ENCODE data around the gene REXO5. TPM values are rescaled to one million over a fixed set of nuclear protein-coding genes. Genes with fewer than 3 reads are reported as not detected.

REXO5 gene
- polyA plus RNA-seq, 2 donors, result 1.4 to 1.5 TPM

DNA sequence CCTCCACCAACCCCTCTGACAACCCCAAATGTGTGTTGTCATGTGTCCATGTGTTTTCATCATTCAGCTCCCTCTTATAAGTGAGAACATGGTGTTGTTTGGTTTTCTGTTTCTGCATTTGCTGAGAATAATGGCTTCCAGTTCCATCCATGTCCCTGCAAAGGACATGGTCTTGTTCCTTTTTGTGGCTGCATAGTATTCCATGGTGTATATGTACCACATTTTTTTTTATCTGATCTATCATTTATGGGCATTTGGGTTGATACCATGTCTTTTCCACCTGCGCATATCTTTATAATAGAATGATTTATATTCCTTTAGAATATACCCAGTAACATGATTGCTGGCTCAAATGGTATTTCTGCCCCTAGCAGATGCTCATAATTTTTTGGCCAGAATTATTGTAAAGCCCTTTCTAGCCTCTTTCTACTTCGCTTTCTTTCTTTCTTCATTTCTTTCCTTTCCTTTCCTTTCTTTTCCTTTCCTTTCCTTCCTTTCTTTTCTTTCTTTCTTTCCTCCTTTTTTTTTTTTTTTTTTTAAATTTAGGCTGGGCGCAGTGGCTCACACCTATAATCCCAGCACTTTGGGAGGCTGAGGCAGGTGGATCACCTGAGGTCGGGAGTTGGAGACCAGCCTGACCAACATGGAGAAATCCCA is 12.7 kb downstream of the REXO5 start:
- Histone ChIP-seq H3K9me3 (ENCODE audit: control insufficient read depth in 2 of 2, insufficient read depth in 1 of 2, low read depth in 1 of 2, low read length in 1 of 2) (no peaks in the 10 kb centered on the region), H3K4me1 (ENCODE audit: control insufficient read depth in 2 of 2, insufficient read depth in 2 of 2, low read length in 1 of 2) (no peaks in the 10 kb centered on the region), H3K4me3 (ENCODE audit: low read depth in 1 of 2, low read length in 2 of 2) (no peak overlapping the region), H3K27me3 (ENCODE audit: control insufficient read depth in 1 of 2, insufficient read depth in 2 of 2, low read length in 2 of 2) (no peaks in the 10 kb centered on the region), H3K36me3 (ENCODE audit: control insufficient read depth in 2 of 2, insufficient read depth in 2 of 2, low read length in 1 of 2) (peaks cover 3% of the 10 kb centered on the region in 2 donors), H3K27ac (ENCODE audit: low read depth in 2 of 2, low read length in 1 of 2) (no peak overlapping the region)
- WGBS, 2 donors, result 94 to 98% methylated on average over 4 of the region's 4 CpGs

DNA sequence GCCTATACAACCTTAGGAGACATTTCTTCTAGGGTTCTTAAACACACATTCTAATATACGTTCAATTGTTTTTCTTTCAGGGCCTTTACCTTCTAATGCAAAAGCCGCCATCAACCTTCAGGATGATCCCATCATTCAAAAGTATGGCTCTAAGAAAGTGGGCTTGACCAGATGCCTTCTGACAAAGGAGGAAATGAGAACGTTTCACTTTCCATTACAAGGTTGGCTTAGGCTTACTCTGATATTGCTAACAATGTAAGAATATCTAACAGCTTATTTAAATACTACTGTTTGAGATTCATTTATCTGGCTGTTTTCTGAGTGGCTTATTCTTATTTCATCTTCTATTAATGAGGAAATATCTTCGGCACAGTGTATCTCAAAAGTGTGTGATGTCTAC is 15.4 kb downstream of the REXO5 start:
- Histone ChIP-seq H3K27ac (ENCODE audit: low read depth in 2 of 2, low read length in 1 of 2) (no peak overlapping the region), H3K27me3 (ENCODE audit: control insufficient read depth in 1 of 2, insufficient read depth in 2 of 2, low read length in 2 of 2) (no peaks in the 10 kb centered on the region), H3K4me1 (ENCODE audit: control insufficient read depth in 2 of 2, insufficient read depth in 2 of 2, low read length in 1 of 2) (no peaks in the 10 kb centered on the region), H3K4me3 (ENCODE audit: low read depth in 1 of 2, low read length in 2 of 2) (no peak overlapping the region), H3K9me3 (ENCODE audit: control insufficient read depth in 2 of 2, insufficient read depth in 1 of 2, low read depth in 1 of 2, low read length in 1 of 2) (no peaks in the 10 kb centered on the region), H3K36me3 (ENCODE audit: control insufficient read depth in 2 of 2, insufficient read depth in 2 of 2, low read length in 1 of 2) (no peaks in the 10 kb centered on the region)
- WGBS, 2 donors, result 87 to 90% methylated on average over 4 of the region's 4 CpGs

- H3K9me3 ChIP-seq (ENCODE audit: control insufficient read depth in 2 of 2, insufficient read depth in 1 of 2, low read depth in 1 of 2, low read length in 1 of 2), result no peaks in the 10 kb centered on the region
- no peaks in the 10 kb centered on the region for H3K27me3 ChIP-seq (ENCODE audit: control insufficient read depth in 1 of 2, insufficient read depth in 2 of 2, low read length in 2 of 2)
- no peak overlapping the region for H3K4me3 ChIP-seq (ENCODE audit: low read depth in 1 of 2, low read length in 2 of 2)
- no peaks in the 10 kb centered on the region for H3K36me3 ChIP-seq (ENCODE audit: control insufficient read depth in 2 of 2, insufficient read depth in 2 of 2, low read length in 1 of 2)
- H3K4me1 ChIP-seq (ENCODE audit: control insufficient read depth in 2 of 2, insufficient read depth in 2 of 2, low read length in 1 of 2), result no peaks in the 10 kb centered on the region
- WGBS, 2 donors, result 84 to 88% methylated on average over 3 of the region's 3 CpGs
- no peak overlapping the region for H3K27ac ChIP-seq (ENCODE audit: low read depth in 2 of 2, low read length in 1 of 2)
Observed at GRCh38 chr16:20822521-20823325, 16.4 kb downstream of the REXO5 start.

GRCh38 chr16:20826039-20826566 is 19.8 kb downstream of the REXO5 start:
- no peak overlapping the region for H3K27ac ChIP-seq (ENCODE audit: low read depth in 2 of 2, low read length in 1 of 2)
- WGBS, 2 donors, result 58 to 68% methylated on average over 3 of the region's 3 CpGs
- H3K9me3 ChIP-seq (ENCODE audit: control insufficient read depth in 2 of 2, insufficient read depth in 1 of 2, low read depth in 1 of 2, low read length in 1 of 2), result no peaks in the 10 kb centered on the region
- H3K36me3 ChIP-seq (ENCODE audit: control insufficient read depth in 2 of 2, insufficient read depth in 2 of 2, low read length in 1 of 2), result no peaks in the 10 kb centered on the region
- no peaks in the 10 kb centered on the region for H3K4me1 ChIP-seq (ENCODE audit: control insufficient read depth in 2 of 2, insufficient read depth in 2 of 2, low read length in 1 of 2)
- no peak overlapping the region for H3K4me3 ChIP-seq (ENCODE audit: low read depth in 1 of 2, low read length in 2 of 2)
- no peaks in the 10 kb centered on the region for H3K27me3 ChIP-seq (ENCODE audit: control insufficient read depth in 1 of 2, insufficient read depth in 2 of 2, low read length in 2 of 2)

DNA sequence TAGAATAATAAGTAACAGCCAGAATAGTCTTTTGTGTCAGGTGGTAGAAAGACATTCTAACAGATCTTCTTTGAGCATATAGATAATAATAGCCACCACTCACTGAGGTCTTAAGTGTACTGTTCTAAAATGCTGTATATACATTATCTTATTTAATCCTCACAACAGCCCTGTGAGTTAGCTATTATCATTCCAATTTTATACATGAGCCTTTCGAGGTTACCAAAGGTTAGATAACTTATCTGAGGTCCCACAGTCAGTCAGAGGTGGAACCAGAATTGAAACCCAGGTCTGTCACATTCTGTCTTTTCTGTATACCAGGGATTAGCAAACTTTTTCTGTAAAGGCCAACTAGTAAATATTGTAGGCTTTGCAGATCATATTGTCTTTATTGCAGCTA is 23.2 kb downstream of the REXO5 start:
- no peaks in the 10 kb centered on the region for H3K4me1 ChIP-seq (ENCODE audit: control insufficient read depth in 2 of 2, insufficient read depth in 2 of 2, low read length in 1 of 2)
- no peaks in the 10 kb centered on the region for H3K27me3 ChIP-seq (ENCODE audit: control insufficient read depth in 1 of 2, insufficient read depth in 2 of 2, low read length in 2 of 2)
- WGBS, 2 donors, result 78 to 91% methylated on average over 1 of the region's 1 CpG
- no peaks in the 10 kb centered on the region for H3K9me3 ChIP-seq (ENCODE audit: control insufficient read depth in 2 of 2, insufficient read depth in 1 of 2, low read depth in 1 of 2, low read length in 1 of 2)
- H3K36me3 ChIP-seq (ENCODE audit: control insufficient read depth in 2 of 2, insufficient read depth in 2 of 2, low read length in 1 of 2), result no peaks in the 10 kb centered on the region
- no peak overlapping the region for H3K4me3 ChIP-seq (ENCODE audit: low read depth in 1 of 2, low read length in 2 of 2)
- H3K27ac ChIP-seq (ENCODE audit: low read depth in 2 of 2, low read length in 1 of 2), result no peak overlapping the region

DNA sequence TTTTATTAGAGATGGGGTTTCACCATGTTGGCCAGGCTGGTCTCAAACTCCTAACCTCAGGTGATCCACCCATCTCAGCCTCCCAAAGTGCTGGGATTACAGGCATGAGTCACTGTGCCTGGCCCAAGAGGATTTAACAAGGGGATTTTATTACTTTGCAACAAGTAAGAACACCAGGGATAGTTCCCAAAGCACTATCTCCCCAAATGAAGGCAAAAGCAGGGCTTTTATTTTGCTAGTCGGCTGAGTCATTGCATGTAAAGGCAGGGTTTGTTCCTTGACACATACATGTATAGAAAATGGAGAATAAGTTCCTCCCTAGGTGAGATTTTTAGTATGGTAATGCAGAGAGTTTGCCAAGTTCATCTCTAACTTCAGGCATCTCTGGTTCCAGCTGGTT is 24.0 kb downstream of the REXO5 start:
- Histone ChIP-seq H3K4me1 (ENCODE audit: control insufficient read depth in 2 of 2, insufficient read depth in 2 of 2, low read length in 1 of 2) (no peaks in the 10 kb centered on the region), H3K4me3 (ENCODE audit: low read depth in 1 of 2, low read length in 2 of 2) (no peak overlapping the region), H3K27ac (ENCODE audit: low read depth in 2 of 2, low read length in 1 of 2) (no peak overlapping the region), H3K9me3 (ENCODE audit: control insufficient read depth in 2 of 2, insufficient read depth in 1 of 2, low read depth in 1 of 2, low read length in 1 of 2) (no peaks in the 10 kb centered on the region), H3K27me3 (ENCODE audit: control insufficient read depth in 1 of 2, insufficient read depth in 2 of 2, low read length in 2 of 2) (no peaks in the 10 kb centered on the region), H3K36me3 (ENCODE audit: control insufficient read depth in 2 of 2, insufficient read depth in 2 of 2, low read length in 1 of 2) (no peaks in the 10 kb centered on the region)
- WGBS, 2 donors, result 81 to 88% methylated on average over 1 of the region's 1 CpG

- H3K27me3 ChIP-seq (ENCODE audit: control insufficient read depth in 1 of 2, insufficient read depth in 2 of 2, low read length in 2 of 2), result no peaks in the 10 kb centered on the region
- no peak overlapping the region for H3K27ac ChIP-seq (ENCODE audit: low read depth in 2 of 2, low read length in 1 of 2)
- H3K4me1 ChIP-seq (ENCODE audit: control insufficient read depth in 2 of 2, insufficient read depth in 2 of 2, low read length in 1 of 2), result no peaks in the 10 kb centered on the region
- 82 to 83% methylated on average over 2 of the region's 2 CpGs for WGBS, 2 donors
- H3K9me3 ChIP-seq (ENCODE audit: control insufficient read depth in 2 of 2, insufficient read depth in 1 of 2, low read depth in 1 of 2, low read length in 1 of 2), result no peaks in the 10 kb centered on the region
- H3K36me3 ChIP-seq (ENCODE audit: control insufficient read depth in 2 of 2, insufficient read depth in 2 of 2, low read length in 1 of 2), result no peaks in the 10 kb centered on the region
- no peak overlapping the region for H3K4me3 ChIP-seq (ENCODE audit: low read depth in 1 of 2, low read length in 2 of 2)
Observed at GRCh38 chr16:20833086-20833485, 26.8 kb downstream of the REXO5 start.

GRCh38 chr16:20838240-20838639 is 31.9 kb downstream of the REXO5 start:
- no peaks in the 10 kb centered on the region for H3K4me1 ChIP-seq (ENCODE audit: control insufficient read depth in 2 of 2, insufficient read depth in 2 of 2, low read length in 1 of 2)
- no peaks in the 10 kb centered on the region for H3K9me3 ChIP-seq (ENCODE audit: control insufficient read depth in 2 of 2, insufficient read depth in 1 of 2, low read depth in 1 of 2, low read length in 1 of 2)
- H3K27ac ChIP-seq (ENCODE audit: low read depth in 2 of 2, low read length in 1 of 2), result no peak overlapping the region
- no peaks in the 10 kb centered on the region for H3K27me3 ChIP-seq (ENCODE audit: control insufficient read depth in 1 of 2, insufficient read depth in 2 of 2, low read length in 2 of 2)
- H3K36me3 ChIP-seq (ENCODE audit: control insufficient read depth in 2 of 2, insufficient read depth in 2 of 2, low read length in 1 of 2), result no peaks in the 10 kb centered on the region
- H3K4me3 ChIP-seq (ENCODE audit: low read depth in 1 of 2, low read length in 2 of 2), result no peak overlapping the region
- WGBS, 2 donors, result 75 to 78% methylated on average over 1 of the region's 1 CpG

- 84 to 90% methylated on average over 2 of the region's 2 CpGs for WGBS, 2 donors
- H3K9me3 ChIP-seq (ENCODE audit: control insufficient read depth in 2 of 2, insufficient read depth in 1 of 2, low read depth in 1 of 2, low read length in 1 of 2), result no peaks in the 10 kb centered on the region
- no peaks in the 10 kb centered on the region for H3K4me1 ChIP-seq (ENCODE audit: control insufficient read depth in 2 of 2, insufficient read depth in 2 of 2, low read length in 1 of 2)
- no peak overlapping the region for H3K4me3 ChIP-seq (ENCODE audit: low read depth in 1 of 2, low read length in 2 of 2)
- no peak overlapping the region for H3K27ac ChIP-seq (ENCODE audit: low read depth in 2 of 2, low read length in 1 of 2)
- H3K27me3 ChIP-seq (ENCODE audit: control insufficient read depth in 1 of 2, insufficient read depth in 2 of 2, low read length in 2 of 2), result no peaks in the 10 kb centered on the region
- no peaks in the 10 kb centered on the region for H3K36me3 ChIP-seq (ENCODE audit: control insufficient read depth in 2 of 2, insufficient read depth in 2 of 2, low read length in 1 of 2)
Observed at GRCh38 chr16:20839504-20839903, 33.2 kb downstream of the REXO5 start.

All from esophagus (tissue), 2 donors.